ENCODE results near the gene TLE4. TPM values are rescaled to one million over a fixed set of nuclear protein-coding genes. Genes with fewer than 3 reads are reported as not detected.

The TLE4 gene
- total and polyA plus RNA-seq, 2 experiments from 2014 or later = 45.8 to 72.9 TPM

- H2AFZ ChIP-seq = no peak overlapping the region
- peaks cover 30% of the 10 kb centered on the region for H4K20me1 ChIP-seq (replicated peaks; ENCODE audit: insufficient read depth)
- Mint-ChIP-seq H3K9me3 (no peaks in the 10 kb centered on the region), H3K4me1 (peaks cover 2% of the 10 kb centered on the region; the same call in 2 of the 3 replicates), H3K36me3 (ENCODE audit: low read depth) (peaks cover 30% of the 10 kb centered on the region), H3K27ac (no peak overlapping the region), H3K27me3 (ENCODE audit: insufficient read depth, low read depth, poor library complexity) (no peaks in the 10 kb centered on the region), H3K4me3 (no peak overlapping the region)
- no peak for ATAC-seq
- H3K36me3 ChIP-seq (ENCODE audit: insufficient read depth) = no peaks in the 10 kb centered on the region
- TF ChIP-seq NANOG (IDR thresholded peaks at IDR 0.05; ENCODE audit: borderline replicate concordance) = no peak
- no peak for TF ChIP-seq REST (IDR thresholded peaks at IDR 0.05; ENCODE audit: unreplicated experiment)
- TF ChIP-seq STAT1 (IDR thresholded peaks at IDR 0.05; ENCODE audit: unreplicated experiment) = no peak
- no peak for TF ChIP-seq CREB1 (CRISPR knock-in tag; IDR thresholded peaks at IDR 0.05; ENCODE audit: low read depth)
- no peak for TF ChIP-seq EZH2phosphoT487 (IDR thresholded peaks at IDR 0.05; ENCODE audit: unreplicated experiment)
- no peak for TF ChIP-seq POLR2AphosphoS5 (IDR thresholded peaks at IDR 0.05; ENCODE audit: low read depth)
- TF ChIP-seq EZH2 (IDR thresholded peaks at IDR 0.05; ENCODE audit: low read depth, unreplicated experiment) = no peak
- no peak for TF ChIP-seq ZNF331 (CRISPR knock-in tag; IDR thresholded peaks at IDR 0.05; ENCODE audit: low read depth)
- TF ChIP-seq CTCF (conservative IDR thresholded peaks at IDR 0.05; ENCODE audit: low read depth in 2 of 2) = no peak
- TF ChIP-seq ETS1 (IDR thresholded peaks at IDR 0.05) = no peak
- no peak for TF ChIP-seq JUNB (IDR thresholded peaks at IDR 0.05; ENCODE audit: unreplicated experiment)
- TF ChIP-seq ZNF114 (CRISPR knock-in tag; IDR thresholded peaks at IDR 0.05) = no peak
- TF ChIP-seq ZNF462 (CRISPR knock-in tag; IDR thresholded peaks at IDR 0.05) = no peak
- no peak overlapping the region for H3K4me2 ChIP-seq
- H3K27ac ChIP-seq (ENCODE audit: low read depth) = no peak overlapping the region
- peaks cover 71% of the 10 kb centered on the region for H3K79me2 ChIP-seq (replicated peaks; ENCODE audit: insufficient read depth)
- no peaks in the 10 kb centered on the region for H3K27me3 ChIP-seq (ENCODE audit: insufficient read depth)
- no peaks in the 10 kb centered on the region for H3K4me1 ChIP-seq (ENCODE audit: insufficient read depth)
- no peak for DNase-seq (ENCODE audit: low spot score)
- H3K9me2 ChIP-seq (ENCODE audit: insufficient read depth) = no peaks in the 10 kb centered on the region
- H3K4me3 ChIP-seq = no peak overlapping the region
- no peaks in the 10 kb centered on the region for H3F3A ChIP-seq (replicated peaks; ENCODE audit: low read depth)
These were observed 28.7 kb downstream of the TLE4 start for GRCh38 chr9:79600466-79600865.

Measured in GM23338 (cell line).